ENCODE data around the gene KAZN.

KAZN gene

GRCh38 chr1:14996133-14997050 lies 397.9 kb downstream of the KAZN start:
- no peak for DNase-seq

GRCh38 chr1:14997646-14998276 lies 399.3 kb downstream of the KAZN start:
- DNase-seq = no peak

- DNase-seq = no peak
Observed at GRCh38 chr1:14999441-14999840, 401.0 kb downstream of the KAZN start.

GRCh38 chr1:15000030-15000429 lies 401.5 kb downstream of the KAZN start:
- DNase-seq = no peak

- no peak for DNase-seq
Observed at GRCh38 chr1:15000671-15001070, 402.2 kb downstream of the KAZN start.

GRCh38 chr1:15001317-15001915 lies 402.9 kb downstream of the KAZN start:
- no peak for DNase-seq

GRCh38 chr1:15002325-15002724 lies 403.8 kb downstream of the KAZN start:
- no peak for DNase-seq

GRCh38 chr1:15004396-15004795 lies 405.9 kb downstream of the KAZN start:
- DNase-seq = no peak

- DNase-seq = no peak
Observed at GRCh38 chr1:15005116-15005515, 406.6 kb downstream of the KAZN start.

- DNase-seq = no peak
Observed at GRCh38 chr1:15007368-15007767, 408.9 kb downstream of the KAZN start.

GRCh38 chr1:15007842-15008241 lies 409.4 kb downstream of the KAZN start:
- DNase-seq = no peak

- no peak for DNase-seq
Observed at GRCh38 chr1:15008783-15009729, 410.6 kb downstream of the KAZN start.

GRCh38 chr1:15011160-15011559 lies 412.7 kb downstream of the KAZN start:
- DNase-seq = no peak

- DNase-seq = no peak
Observed at GRCh38 chr1:15011661-15012060, 413.2 kb downstream of the KAZN start.

- no peak for DNase-seq
Observed at GRCh38 chr1:15012822-15013221, 414.3 kb downstream of the KAZN start.

- no peak for DNase-seq
Observed at GRCh38 chr1:15013767-15014166, 415.3 kb downstream of the KAZN start.

- no peak for DNase-seq
Observed at GRCh38 chr1:15014516-15014915, 416.0 kb downstream of the KAZN start.

GRCh38 chr1:15016001-15016400 lies 417.5 kb downstream of the KAZN start:
- DNase-seq = no peak

GRCh38 chr1:15016526-15016925 lies 418.0 kb downstream of the KAZN start:
- no peak for DNase-seq

- DNase-seq = no peak
Observed at GRCh38 chr1:15017120-15017519, 418.6 kb downstream of the KAZN start.

GRCh38 chr1:15018767-15019166 lies 420.3 kb downstream of the KAZN start:
- no peak for DNase-seq

- DNase-seq = no peak
Observed at GRCh38 chr1:15020943-15021745, 422.7 kb downstream of the KAZN start.

All from NCI-H345 (cell line).